GM18873 (cell line): ENCODE measurements around the gene ACOXL.

Experiments used
- ATAC-seq: cut with Tn5 transposase; IDR thresholded peaks from one replicate; pipeline ENCODE4 v1.9.1; 2021; ENCODE audit warnings: mild to moderate bottlenecking, moderate library complexity, moderate number of reproducible peaks; ENCODE audit not compliant: unreplicated experiment, low FRiP score

The ACOXL gene

GRCh38 chr2:111167863-111168162 is 435.4 kb downstream of the ACOXL start:
- no peak for ATAC-seq
